Peyer's patch (tissue), 4 donors: Measurements from ENCODE around the gene LCN1. TPM values are rescaled to one million over a fixed set of nuclear protein-coding genes. Genes with fewer than 3 reads are reported as not detected.
A peak's percentile ranks its signal among the peaks of the same experiment; 100 is the strongest.

Experiments
- DNase-seq, 3 donors: peaks; one replicate each; pipeline ENCODE4 v3.0.0-alpha.2; 2017 to 2019
- H3K27ac ChIP-seq, 4 donors: fragments of 200-600 bp; sonication (generic); one replicate each; pipeline ENCODE4 v1.5.1; 2016 to 2019
- H3K27me3 ChIP-seq, 2 donors: fragments of 200-600 bp; sonication (generic); one replicate each; pipeline ENCODE4 v1.5.1; 2019
- H3K36me3 ChIP-seq, 3 donors: fragments of 200-600 bp; sonication (generic); one replicate each; pipeline ENCODE4 v1.5.1; 2016 to 2019
- H3K4me1 ChIP-seq, 4 donors: fragments of 200-600 bp; sonication (generic); one replicate each; pipeline ENCODE4 v1.5.1; 2016 to 2019
- H3K4me3 ChIP-seq, 4 donors: fragments of 200-600 bp; sonication (generic); 1 replicate in 3 of 4; 2 replicates in 1 of 4; pipeline ENCODE4 v1.5.1; 2016 to 2019; ENCODE audit warnings: mild to moderate bottlenecking in 1 of 4
- H3K9me3 ChIP-seq, 4 donors: fragments of 200-600 bp; sonication (generic); one replicate each; pipeline ENCODE4 v1.5.1; 2016 to 2019; ENCODE audit warnings: mild to moderate bottlenecking in 1 of 4
- CTCF ChIP-seq, 6 experiments: fragments of 450-650 bp in 4 of 6; fragments of 200-600 bp in 2 of 6; sonication (generic) in 1 of 6; IDR thresholded peaks; one replicate each; pipeline ENCODE4 v1.5.1; 2017 to 2019; ENCODE audit warnings: antibody characterized with exemption in 6 of 6, mild to moderate bottlenecking in 3 of 6, moderate library complexity in 1 of 6
- POLR2A ChIP-seq, 2 donors: fragments of 450-650 bp; IDR thresholded peaks; one replicate each; pipeline ENCODE4 v1.5.1; 2017; ENCODE audit warnings: antibody characterized with exemption in 2 of 2, mild to moderate bottlenecking in 2 of 2, moderate library complexity in 2 of 2
- total RNA-seq, 4 donors: library from RNA; depleted of rRNA; stranded (reverse); fragments of >200 nt; gene quantifications; one replicate each; pipeline ENCODE4 v1.1.0, GENCODE V29; 2016

LCN1 gene
- total RNA-seq, 4 donors from 2014 or later, result not detected

GRCh38 chr9:135550344-135550918 is 29.2 kb downstream of the LCN1 start:
- H3K4me1 ChIP-seq, result no peaks in the 10 kb centered on the region
- H3K27me3 ChIP-seq, result no peaks in the 10 kb centered on the region
- TF ChIP-seq POLR2A (IDR thresholded peaks at IDR 0.05) (no peak), CTCF (IDR thresholded peaks at IDR 0.05) (no peak)
- no peak for DNase-seq
- no peaks in the 10 kb centered on the region for H3K9me3 ChIP-seq
- H3K27ac ChIP-seq, result no peak overlapping the region
- no peaks in the 10 kb centered on the region for H3K36me3 ChIP-seq
- no peak overlapping the region for H3K4me3 ChIP-seq

GRCh38 chr9:135551031-135551430 is 29.8 kb downstream of the LCN1 start:
- no peaks in the 10 kb centered on the region for H3K9me3 ChIP-seq
- H3K4me3 ChIP-seq, result no peak overlapping the region
- no peak overlapping the region for H3K27ac ChIP-seq
- TF ChIP-seq POLR2A (IDR thresholded peaks at IDR 0.05), result no peak
- DNase-seq, result no peak
- no peaks in the 10 kb centered on the region for H3K36me3 ChIP-seq
- H3K27me3 ChIP-seq, result no peaks in the 10 kb centered on the region
- H3K4me1 ChIP-seq, result no peaks in the 10 kb centered on the region

GRCh38 chr9:135551456-135551855 is 30.2 kb downstream of the LCN1 start:
- no peak for DNase-seq
- H3K9me3 ChIP-seq, result no peaks in the 10 kb centered on the region
- H3K27ac ChIP-seq, result no peak overlapping the region
- no peaks in the 10 kb centered on the region for H3K36me3 ChIP-seq
- no peak overlapping the region for H3K4me3 ChIP-seq
- H3K27me3 ChIP-seq, result no peaks in the 10 kb centered on the region
- TF ChIP-seq CTCF (IDR thresholded peaks at IDR 0.05), result no peak
- TF ChIP-seq POLR2A (IDR thresholded peaks at IDR 0.05), result no peak
- no peaks in the 10 kb centered on the region for H3K4me1 ChIP-seq

- Histone ChIP-seq H3K27ac (no peak overlapping the region), H3K4me1 (no peaks in the 10 kb centered on the region)
- no peak for TF ChIP-seq POLR2A (IDR thresholded peaks at IDR 0.05)
Measured at GRCh38 chr9:135552021-135552697, 30.9 kb downstream of the LCN1 start.

GRCh38 chr9:135552698-135553171 is 31.5 kb downstream of the LCN1 start:
- Histone ChIP-seq H3K4me3 (no peak overlapping the region), H3K36me3 (no peaks in the 10 kb centered on the region), H3K27me3 (no peaks in the 10 kb centered on the region), H3K9me3 (no peaks in the 10 kb centered on the region), H3K27ac (no peak overlapping the region), H3K4me1 (no peaks in the 10 kb centered on the region)
- TF ChIP-seq POLR2A (IDR thresholded peaks at IDR 0.05), result no peak
- no peak for TF ChIP-seq CTCF (IDR thresholded peaks at IDR 0.05)
- peak in 1 of 3 donors; percentile 35 for DNase-seq

More at GRCh38 chr9:135552021-135552697, 30.9 kb downstream of the LCN1 start:
- Histone ChIP-seq H3K27me3 (no peaks in the 10 kb centered on the region), H3K4me3 (no peak overlapping the region), H3K36me3 (no peaks in the 10 kb centered on the region), H3K9me3 (no peaks in the 10 kb centered on the region)
- peak in 1 of 3 donors; percentile 31 for DNase-seq

GRCh38 chr9:135554718-135555117 is 33.5 kb downstream of the LCN1 start:
- DNase-seq, result no peak
- no peaks in the 10 kb centered on the region for H3K4me1 ChIP-seq
- TF ChIP-seq POLR2A (IDR thresholded peaks at IDR 0.05) (no peak), CTCF (IDR thresholded peaks at IDR 0.05) (no peak)
- H3K4me3 ChIP-seq, result no peak overlapping the region
- no peaks in the 10 kb centered on the region for H3K36me3 ChIP-seq
- no peaks in the 10 kb centered on the region for H3K27me3 ChIP-seq
- no peak overlapping the region for H3K27ac ChIP-seq
- no peaks in the 10 kb centered on the region for H3K9me3 ChIP-seq
